K562 (cell line): ENCODE results near the gene TFE3. TPM values are rescaled to one million over a fixed set of nuclear protein-coding genes. Genes with fewer than 3 reads are reported as not detected.

Experiments
- ARID3B ChIP-seq: fragments of 250-450 bp; sonication (Bioruptor Pico); IDR thresholded peaks from 2 replicates; pipeline ENCODE4 v1.4.0; 2020; ENCODE audit warnings: borderline replicate concordance
- BRCA1 ChIP-seq, 2 experiments: fragments of 450-650 bp in 1 of 2; sonication (generic) in 1 of 2; formaldehyde crosslinking in 1 of 2; IDR thresholded peaks; 2 replicates each; pipeline versions ENCODE4 v1.5.0 to v1.6.1; 2017 to 2020; ENCODE audit warnings: mild to moderate bottlenecking in 1 of 2, missing genetic modification reagents in 1 of 2
- CREBBP ChIP-seq: IDR thresholded peaks from one replicate; pipeline ENCODE4 v1.6.1; 2012; ENCODE audit warnings: low read depth, mild to moderate bottlenecking, control low read depth, inconsistent platforms, low read length
- HSF4 ChIP-seq: fragments of 250-450 bp; sonication (Bioruptor Pico); IDR thresholded peaks from 2 replicates; pipeline ENCODE4 v2.1.2; 2022; ENCODE audit warnings: mild to moderate bottlenecking, moderate library complexity, borderline replicate concordance
- ZFP91 ChIP-seq: sonication (generic); formaldehyde crosslinking; IDR thresholded peaks from 2 replicates; pipeline ENCODE4 v1.8.0; 2022; ENCODE audit warnings: mild to moderate bottlenecking, missing genetic modification reagents
- ZNF518B ChIP-seq: fragments of 250-450 bp; sonication (Bioruptor Pico); IDR thresholded peaks from 2 replicates; pipeline ENCODE4 v1.5.0; 2021; ENCODE audit warnings: mild to moderate bottlenecking, moderate library complexity
- polyA plus RNA-seq, 8 experiments: library from polyadenylated mRNA; depleted of rRNA in 4 of 8; stranded (reverse) in 5 of 8; unstranded in 3 of 8; fragments of >200 nt; fragmentation: Nextera tagmentation in 2 of 8; fragmentation: Illumina TruSeq in 1 of 8; extraction: Ambion mirVana in 2 of 8; extraction: Trizol in 1 of 8; gene quantifications; 2 replicates each; pipeline versions ENCODE4 v1.2.1 to v1.2.3, GENCODE V29; 2011 to 2014; ENCODE audit warnings: inconsistent platforms in 1 of 8, missing spikeins in 1 of 8
- total RNA-seq, 7 experiments: library from RNA; depleted of rRNA in 6 of 7; stranded (reverse); fragments of >200 nt in 6 of 7; fragmentation: Illumina TruSeq in 2 of 7; extraction: Trizol in 2 of 7; gene quantifications; 2 replicates each; pipeline versions ENCODE4 v1.2.1 to v1.2.3, GENCODE V29; 2011 to 2021; ENCODE audit warnings: low replicate concordance in 1 of 7

The TFE3 gene
- total and polyA plus RNA-seq, 9 of the 15 experiments (the other 6 are each of a cell fraction or from before 2014, with no cell fraction given), result 1.9 to 20.3 (median 11.9) TPM

- no peak for TF ChIP-seq ZNF518B (CRISPR knock-in tag)
- no peak for TF ChIP-seq HSF4 (CRISPR knock-in tag)
- TF ChIP-seq CREBBP, result no peak
- no peak for TF ChIP-seq ARID3B
- no peak for TF ChIP-seq BRCA1 (IDR thresholded peaks at IDR 0.05)
- TF ChIP-seq BRCA1 (CRISPR knock-in tag; IDR thresholded peaks at IDR 0.05), result no peak
- no peak for TF ChIP-seq ZFP91 (CRISPR knock-in tag)
These were observed 45.7 kb downstream of the TFE3 start (continued) for GRCh38 chrX:48997455-48997854.
